A549 (cell line): ENCODE measurements around the gene CALHM3. TPM values are rescaled to one million over a fixed set of nuclear protein-coding genes. Genes with fewer than 3 reads are reported as not detected.

ENCODE experiments used
- ATAC-seq, 2 experiments: fragments of 200-7000 bp in 1 of 2; fragments of >200 bp in 1 of 2; cut with Nextera tagmentation in 1 of 2; cut with Tn5 transposase in 1 of 2; 3 replicates each; pipeline versions ENCODE4 v1.8.0 to v1.9.1; 2018 to 2020; ENCODE audit warnings: mild to moderate bottlenecking in 1 of 2, moderate library complexity in 1 of 2
- CTCF ChIA-PET: fragments of 300-600 bp; sonication (Branson Sonifier 250); formaldehyde crosslinking; extraction: SDS; loops from one replicate; lab custom pipeline; 2021; ENCODE audit warnings: antibody characterized with exemption, inconsistent platforms; lab: Yijun Ruan, JAX
- POLR2A ChIA-PET: fragments of 350-600 bp; formaldehyde crosslinking; extraction: SDS; loops from one replicate; lab custom pipeline; 2021; ENCODE audit warnings: antibody characterized with exemption, inconsistent platforms; lab: Yijun Ruan, JAX
- DNase-seq, 2 experiments: peaks; one replicate each; pipeline versions ENCODE4 v3.0.0 to v3.0.0-alpha.2; 2011 to 2016; ENCODE audit warnings: low read depth in 1 of 2, low spot score in 1 of 2
- FAIRE-seq: peaks from 2 replicates; lab custom pipeline; 2011; peaks lifted over from hg19 to GRCh38; lab: Jason Lieb, UNC
- H3K27ac ChIP-seq, 2 experiments: fragments of >200 bp; sonication (Bioruptor Twin); formaldehyde crosslinking; 3 replicates each; pipeline ENCODE4 v1.5.1; 2016 to 2017
- H3K4me1 ChIP-seq: fragments of >200 bp; sonication (Bioruptor Twin); formaldehyde crosslinking; 3 replicates; pipeline ENCODE4 v1.6.1; 2016
- H3K4me2 ChIP-seq: fragments of >200 bp; sonication (Bioruptor Twin); formaldehyde crosslinking; 3 replicates; pipeline ENCODE4 v1.6.1; 2016
- H3K4me3 ChIP-seq: fragments of >200 bp; sonication (Bioruptor Twin); formaldehyde crosslinking; 3 replicates; pipeline ENCODE4 v1.5.1; 2016
- H3K9me3 ChIP-seq: fragments of >200 bp; sonication (Bioruptor Twin); formaldehyde crosslinking; 3 replicates; pipeline ENCODE4 v1.6.1; 2016
- CTCF ChIP-seq: fragments of >200 bp; sonication (Bioruptor Twin); formaldehyde crosslinking; IDR thresholded peaks from 3 replicates; pipeline ENCODE4 v1.5.1; 2016
- ESRRA ChIP-seq: fragments of 150-350 bp; IDR thresholded peaks from 2 replicates; pipeline ENCODE4 v1.6.1; 2014; ENCODE audit warnings: mild to moderate bottlenecking, low read length, borderline replicate concordance
- HES2 ChIP-seq: fragments of >200 bp; sonication (Bioruptor Twin); formaldehyde crosslinking; IDR thresholded peaks from 2 replicates; pipeline ENCODE4 v1.6.1; 2016
- HEYL ChIP-seq: fragments of 250-450 bp; sonication (Bioruptor Pico); IDR thresholded peaks from 2 replicates; pipeline ENCODE4 v1.8.0; 2021; ENCODE audit warnings: mild to moderate bottlenecking, moderate library complexity
- HMGXB4 ChIP-seq: fragments of 250-450 bp; sonication (Bioruptor Pico); IDR thresholded peaks from 2 replicates; pipeline ENCODE4 v1.5.0; 2021; ENCODE audit warnings: mild to moderate bottlenecking, moderate library complexity, borderline replicate concordance
- MAFK ChIP-seq: fragments of 450-650 bp; IDR thresholded peaks from 2 replicates; pipeline ENCODE4 v1.6.1; 2014; ENCODE audit not compliant: partially characterized antibody
- MAX ChIP-seq: IDR thresholded peaks from 2 replicates; pipeline ENCODE4 v1.6.1; 2012
- PHF8 ChIP-seq: fragments of 200-600 bp; sonication (generic); IDR thresholded peaks from 2 replicates; pipeline ENCODE4 v1.6.1; 2016; ENCODE audit warnings: low read depth, mild to moderate bottlenecking, antibody characterized with exemption, moderate library complexity, borderline replicate concordance
- POLR2A ChIP-seq: IDR thresholded peaks from 2 replicates; pipeline ENCODE4 v1.6.1; 2012; ENCODE audit warnings: mild to moderate bottlenecking, low read length
- RARB ChIP-seq: fragments of 250-450 bp; sonication (Bioruptor Pico); IDR thresholded peaks from 2 replicates; pipeline ENCODE4 v1.8.0; 2021; ENCODE audit warnings: mild to moderate bottlenecking, moderate library complexity
- RCOR1 ChIP-seq: fragments of 150-350 bp; IDR thresholded peaks from 2 replicates; pipeline ENCODE4 v1.6.1; 2014; ENCODE audit warnings: antibody characterized with exemption, low read length, low read depth
- RFX5 ChIP-seq: fragments of 450-650 bp; IDR thresholded peaks from 2 replicates; pipeline ENCODE4 v1.7.1; 2014; ENCODE audit warnings: antibody characterized with exemption, mild to moderate bottlenecking, moderate library complexity
- SREBF2 ChIP-seq: fragments of 450-650 bp; IDR thresholded peaks from 2 replicates; pipeline ENCODE4 v1.6.1; 2014; ENCODE audit warnings: mild to moderate bottlenecking, moderate library complexity
- ZFP36 ChIP-seq: fragments of 450-650 bp; IDR thresholded peaks from 2 replicates; pipeline ENCODE4 v1.6.1; 2014; ENCODE audit warnings: borderline replicate concordance; ENCODE audit not compliant: partially characterized antibody
- WGBS: methylation state at CpG from one replicate; pipeline ENCODE4 v1.1.6; 2017; ENCODE audit errors: missing lambda C conversion rate; 5-methylcytosine and 5-hydroxymethylcytosine counted together
- polyA plus RNA-seq, 4 experiments: library from polyadenylated mRNA; depleted of rRNA in 3 of 4; stranded (reverse); fragments of >200 nt; fragmentation: RNase III in 1 of 4; extraction: RNeasy Plus Mini Kit Qiagen cat#74134 plus additional on column Dnase treatment in 1 of 4; gene quantifications; 2 replicates in 3 of 4; 3 replicates in 1 of 4; pipeline ENCODE4 v1.2.3, GENCODE V29; 2011 to 2017
- TF ChIP-seq, protein P1 (sequence below): fragments of 250-450 bp; sonication (Bioruptor Pico); IDR thresholded peaks from 2 replicates; pipeline ENCODE4 v1.5.0; 2020; ENCODE audit warnings: low read depth, mild to moderate bottlenecking, moderate library complexity
- TF ChIP-seq, protein P2 (sequence below): fragments of 450-650 bp; IDR thresholded peaks from 2 replicates; pipeline ENCODE4 v1.6.1; 2014; ENCODE audit warnings: antibody characterized with exemption
- TF ChIP-seq, protein P3 (sequence below): IDR thresholded peaks from 2 replicates; pipeline ENCODE4 v1.6.1; 2012; ENCODE audit warnings: low read depth, borderline replicate concordance
- TF ChIP-seq, protein P4 (sequence below): IDR thresholded peaks from 2 replicates; pipeline ENCODE4 v1.6.1; 2012
- TF ChIP-seq, protein P5 (sequence below): fragments of 150-350 bp; IDR thresholded peaks from 2 replicates; pipeline ENCODE4 v1.6.1; 2014; ENCODE audit warnings: low read depth, mild to moderate bottlenecking, low read length

CALHM3 gene
- polyA plus RNA-seq, 2 of the 4 experiments (the other 2 are of a cell fraction) = 0.08 to 0.21 TPM

DNA sequence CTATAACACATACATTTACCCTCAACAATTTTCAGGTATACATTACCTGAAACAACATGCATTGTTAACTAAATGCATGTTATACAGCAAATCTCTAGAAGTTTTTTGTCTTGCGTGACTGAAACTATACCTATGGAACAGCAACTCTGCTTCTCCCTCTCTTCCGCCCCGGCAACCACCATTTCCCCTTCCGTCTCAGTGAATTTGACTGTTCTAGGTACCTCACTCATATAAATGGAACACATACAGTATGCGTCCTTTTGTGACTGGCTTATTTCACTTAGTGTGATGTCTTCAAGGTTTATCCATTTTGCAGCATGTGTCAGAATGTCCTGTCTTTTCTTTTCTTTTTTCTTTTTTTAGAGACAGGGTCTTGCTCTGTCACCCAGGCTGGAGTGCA, 49.4 kb downstream of the CALHM3 start (continued):
- TF ChIP-seq HES2 = no peak
- TF ChIP-seq, all 56 proteins: peak for 0

- ChIA-PET POLR2A (no interaction called here), CTCF (interaction anchor here (0.7 kb wide), 1 partner anchor 13 kb away, joined by 3 read pairs; no protein-coding TSS in a partner anchor)
- Histone ChIP-seq H3K4me2 (no peak overlapping the region), H3K9me3 (no peaks in the 10 kb centered on the region), H3K4me1 (peaks cover 7% of the 10 kb centered on the region; the same call in 2 of the 3 replicates), H3K27ac (no peak overlapping the region), H3K4me3 (no peak overlapping the region)
- TF ChIP-seq HMGXB4 (no peak), POLR2A (no peak), RARB (no peak), MAFK (no peak), ZFP36 (no peak), PHF8 (no peak), CTCF (no peak), SREBF2 (no peak), MAX (no peak), ESRRA (no peak), RCOR1 (no peak), HEYL (CRISPR knock-in tag) (no peak), RFX5 (no peak)
- TF ChIP-seq, protein P1, sequence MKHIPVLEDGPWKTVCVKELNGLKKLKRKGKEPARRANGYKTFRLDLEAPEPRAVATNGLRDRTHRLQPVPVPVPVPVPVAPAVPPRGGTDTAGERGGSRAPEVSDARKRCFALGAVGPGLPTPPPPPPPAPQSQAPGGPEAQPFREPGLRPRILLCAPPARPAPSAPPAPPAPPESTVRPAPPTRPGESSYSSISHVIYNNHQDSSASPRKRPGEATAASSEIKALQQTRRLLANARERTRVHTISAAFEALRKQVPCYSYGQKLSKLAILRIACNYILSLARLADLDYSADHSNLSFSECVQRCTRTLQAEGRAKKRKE (CRISPR knock-in tag) = no peak
- TF ChIP-seq, protein P2, sequence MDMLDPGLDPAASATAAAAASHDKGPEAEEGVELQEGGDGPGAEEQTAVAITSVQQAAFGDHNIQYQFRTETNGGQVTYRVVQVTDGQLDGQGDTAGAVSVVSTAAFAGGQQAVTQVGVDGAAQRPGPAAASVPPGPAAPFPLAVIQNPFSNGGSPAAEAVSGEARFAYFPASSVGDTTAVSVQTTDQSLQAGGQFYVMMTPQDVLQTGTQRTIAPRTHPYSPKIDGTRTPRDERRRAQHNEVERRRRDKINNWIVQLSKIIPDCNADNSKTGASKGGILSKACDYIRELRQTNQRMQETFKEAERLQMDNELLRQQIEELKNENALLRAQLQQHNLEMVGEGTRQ = no peak
- TF ChIP-seq, protein P3, sequence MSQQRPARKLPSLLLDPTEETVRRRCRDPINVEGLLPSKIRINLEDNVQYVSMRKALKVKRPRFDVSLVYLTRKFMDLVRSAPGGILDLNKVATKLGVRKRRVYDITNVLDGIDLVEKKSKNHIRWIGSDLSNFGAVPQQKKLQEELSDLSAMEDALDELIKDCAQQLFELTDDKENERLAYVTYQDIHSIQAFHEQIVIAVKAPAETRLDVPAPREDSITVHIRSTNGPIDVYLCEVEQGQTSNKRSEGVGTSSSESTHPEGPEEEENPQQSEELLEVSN = no peak
- TF ChIP-seq, protein P4, sequence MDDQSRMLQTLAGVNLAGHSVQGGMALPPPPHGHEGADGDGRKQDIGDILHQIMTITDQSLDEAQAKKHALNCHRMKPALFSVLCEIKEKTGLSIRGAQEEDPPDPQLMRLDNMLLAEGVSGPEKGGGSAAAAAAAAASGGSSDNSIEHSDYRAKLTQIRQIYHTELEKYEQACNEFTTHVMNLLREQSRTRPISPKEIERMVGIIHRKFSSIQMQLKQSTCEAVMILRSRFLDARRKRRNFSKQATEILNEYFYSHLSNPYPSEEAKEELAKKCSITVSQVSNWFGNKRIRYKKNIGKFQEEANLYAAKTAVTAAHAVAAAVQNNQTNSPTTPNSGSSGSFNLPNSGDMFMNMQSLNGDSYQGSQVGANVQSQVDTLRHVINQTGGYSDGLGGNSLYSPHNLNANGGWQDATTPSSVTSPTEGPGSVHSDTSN = no peak
- TF ChIP-seq, protein P5, sequence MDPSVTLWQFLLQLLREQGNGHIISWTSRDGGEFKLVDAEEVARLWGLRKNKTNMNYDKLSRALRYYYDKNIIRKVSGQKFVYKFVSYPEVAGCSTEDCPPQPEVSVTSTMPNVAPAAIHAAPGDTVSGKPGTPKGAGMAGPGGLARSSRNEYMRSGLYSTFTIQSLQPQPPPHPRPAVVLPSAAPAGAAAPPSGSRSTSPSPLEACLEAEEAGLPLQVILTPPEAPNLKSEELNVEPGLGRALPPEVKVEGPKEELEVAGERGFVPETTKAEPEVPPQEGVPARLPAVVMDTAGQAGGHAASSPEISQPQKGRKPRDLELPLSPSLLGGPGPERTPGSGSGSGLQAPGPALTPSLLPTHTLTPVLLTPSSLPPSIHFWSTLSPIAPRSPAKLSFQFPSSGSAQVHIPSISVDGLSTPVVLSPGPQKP = no peak
- ATAC-seq = no peak
- no peak for FAIRE-seq
- WGBS = 87% methylated on average over 5 of the region's 5 CpGs
- DNase-seq = no peak
Measured at GRCh38 chr10:103428989-103429643, 49.9 kb downstream of the CALHM3 start.
